B cell (primary cell): ENCODE measurements around the gene STEAP1B. TPM values are rescaled to one million over a fixed set of nuclear protein-coding genes. Genes with fewer than 3 reads are reported as not detected.
"Not testable (repeated sequence)": the region's sequence is repeated elsewhere in the genome, so short reads cannot be mapped to it uniquely, and the experiment has no call there.

Experiments used
- ATAC-seq: fragments of 200-7000 bp; cut with Tn5 transposase; one replicate; pipeline ENCODE4 v1.10.0; 2021; ENCODE audit warnings: low read depth, mild to moderate bottlenecking, moderate number of reproducible peaks, moderate library complexity
- CTCF ChIA-PET: fragments of 350-600 bp; sonication (Branson Sonifier 250); formaldehyde crosslinking; loops from one replicate; lab custom pipeline; 2021; ENCODE audit warnings: antibody characterized with exemption, inconsistent platforms; lab: Charles Lee
- POLR2A ChIA-PET: fragments of 350-600 bp; sonication (Branson Sonifier 250); formaldehyde crosslinking; loops from one replicate; lab custom pipeline; 2021; ENCODE audit warnings: antibody characterized with exemption; lab: Charles Lee
- DNase-seq: peaks from one replicate; pipeline ENCODE4 v3.0.0; 2013
- H2AFZ ChIP-seq: 2 replicates; pipeline ENCODE4 v1.6.1; 2012; ENCODE audit warnings: mild to moderate bottlenecking, low read depth, low read length; ENCODE audit not compliant: insufficient read depth, poor library complexity, severe bottlenecking
- H3K27ac ChIP-seq, 2 donors: 1 replicate in 1 of 2; 2 replicates in 1 of 2; pipeline ENCODE4 v1.5.1; 2012 to 2013; ENCODE audit warnings: low read length in 2 of 2, mild to moderate bottlenecking in 2 of 2, moderate library complexity in 1 of 2
- H3K27me3 ChIP-seq, 4 experiments: fragments of 200-600 bp in 1 of 4; sonication (generic) in 1 of 4; replicated peaks in 1 of 4; 1 replicate in 2 of 4; 2 replicates in 2 of 4; pipeline versions ENCODE4 v1.6.1 to v1.7.0; 2013 to 2016; ENCODE audit warnings: low read length in 3 of 4, mild to moderate bottlenecking in 2 of 4, mixed read lengths in 1 of 4, moderate library complexity in 1 of 4; ENCODE audit not compliant: insufficient read depth in 4 of 4, control insufficient read depth in 3 of 4; ENCODE audit errors: control extremely low read depth in 1 of 4
- H3K36me3 ChIP-seq, 2 experiments: replicated peaks in 1 of 2; 1 replicate in 1 of 2; 2 replicates in 1 of 2; pipeline versions ENCODE4 v1.6.1 to v1.7.1; 2013; ENCODE audit warnings: low read length in 1 of 2; ENCODE audit not compliant: insufficient read depth in 2 of 2, control insufficient read depth in 1 of 2; ENCODE audit errors: control extremely low read depth in 1 of 2, extremely low read depth in 1 of 2
- H3K4me1 ChIP-seq, 2 donors: fragments of 200-600 bp in 1 of 2; sonication (generic) in 1 of 2; 1 replicate in 1 of 2; 2 replicates in 1 of 2; pipeline versions ENCODE4 v1.5.1 to v1.6.1; 2013 to 2017; ENCODE audit warnings: low read length in 2 of 2; ENCODE audit not compliant: control insufficient read depth in 2 of 2, insufficient read depth in 2 of 2
- H3K4me2 ChIP-seq: replicated peaks from 2 replicates; pipeline ENCODE3; 2012; ENCODE audit warnings: mild to moderate bottlenecking, low read depth, low read length; ENCODE audit not compliant: poor library complexity, severe bottlenecking
- H3K4me3 ChIP-seq, 5 experiments: fragments of 200-600 bp in 1 of 5; sonication (generic) in 1 of 5; 1 replicate in 3 of 5; 2 replicates in 2 of 5; pipeline versions ENCODE4 v1.5.1 to v1.7.0; 2011 to 2016; ENCODE audit warnings: low read length in 4 of 5, mild to moderate bottlenecking in 4 of 5, low read depth in 2 of 5, control low read depth in 1 of 5, moderate library complexity in 1 of 5; ENCODE audit not compliant: insufficient read depth in 1 of 5; ENCODE audit errors: control extremely low read depth in 1 of 5, extremely low read depth in 1 of 5
- H3K79me2 ChIP-seq: fragments of 200-600 bp; sonication (generic); one replicate; pipeline ENCODE4 v1.6.0; 2016; ENCODE audit warnings: low read length; ENCODE audit not compliant: control insufficient read depth, insufficient read depth
- H3K9ac ChIP-seq: fragments of 200-600 bp; sonication (generic); 2 replicates; pipeline ENCODE4 v1.6.1; 2017; ENCODE audit warnings: mild to moderate bottlenecking, low read length, moderate library complexity
- H3K9me3 ChIP-seq, 3 donors: one replicate each; pipeline versions ENCODE4 v1.6.1 to v1.7.1; 2013; ENCODE audit warnings: low read length in 2 of 3; ENCODE audit not compliant: control insufficient read depth in 2 of 3, insufficient read depth in 1 of 3; ENCODE audit errors: control extremely low read depth in 1 of 3
- H4K20me1 ChIP-seq: 2 replicates; pipeline ENCODE4 v1.6.0; 2012; ENCODE audit warnings: mild to moderate bottlenecking, low read length; ENCODE audit not compliant: insufficient read depth, control insufficient read depth, poor library complexity, severe bottlenecking
- H3K27ac Mint-ChIP-seq: one replicate; pipeline ENCODE4 v1.8.0; 2021; ENCODE audit warnings: mixed read lengths
- H3K27me3 Mint-ChIP-seq: one replicate; pipeline ENCODE4 v1.8.0; 2021; ENCODE audit warnings: mixed read lengths
- H3K4me1 Mint-ChIP-seq: one replicate; pipeline ENCODE4 v1.8.0; 2021; ENCODE audit warnings: mixed read lengths
- H3K4me3 Mint-ChIP-seq: one replicate; pipeline ENCODE4 v1.8.0; 2021; ENCODE audit warnings: mixed read lengths
- H3K9me3 Mint-ChIP-seq: one replicate; pipeline ENCODE4 v1.8.0; 2022; ENCODE audit warnings: mixed read lengths; ENCODE audit not compliant: insufficient read depth
- EZH2 ChIP-seq: IDR thresholded peaks from 2 replicates; pipeline ENCODE4 v1.6.1; 2012; ENCODE audit warnings: borderline replicate concordance, low read depth, mild to moderate bottlenecking, moderate library complexity, low read length; ENCODE audit not compliant: insufficient read depth, poor library complexity, severe bottlenecking
- WGBS: methylation state at CpG from one replicate; pipeline ENCODE4 v1.1.5; 2013; ENCODE audit warnings: missing lambda C conversion rate; ENCODE audit not compliant: insufficient coverage; 5-methylcytosine and 5-hydroxymethylcytosine counted together
- intact Hi-C: fragments of 100-400 bp; cut with micrococcal nuclease; formaldehyde crosslinking; loops from one replicate; pipeline ENCODE4 v1.10.0; 2022
- polyA minus RNA-seq: library from RNA; depleted of rRNA, polyadenylated mRNA; stranded (reverse); fragments of >200 nt; gene quantifications from 2 replicates; pipeline ENCODE4 v1.2.3, GENCODE V29; 2012
- polyA plus RNA-seq: library from polyadenylated mRNA; depleted of rRNA; stranded (reverse); fragments of >200 nt; gene quantifications from 2 replicates; pipeline ENCODE4 v1.2.3, GENCODE V29; 2012
- total RNA-seq, 2 donors: library from RNA; stranded (reverse); fragments of 120-200 nt in 1 of 2; gene quantifications; 1 replicate in 1 of 2; 2 replicates in 1 of 2; pipeline versions ENCODE4 v1.2.3 to v1.2.4, GENCODE V29; 2013 to 2022
- TF ChIP-seq, protein P1 (sequence below): fragments of 200-600 bp; IDR thresholded peaks from one replicate; pipeline ENCODE4 v1.8.0; 2022; ENCODE audit warnings: antibody characterized with exemption, mild to moderate bottlenecking

Gene STEAP1B
- total RNA-seq (8.8 and 9.1 TPM in 2 replicates), polyA plus RNA-seq (24.7 and 26.8 TPM in 2 replicates), polyA minus RNA-seq (15.9 and 29.8 TPM in 2 replicates)
- total RNA-seq (2013), result 47.9 TPM

DNA sequence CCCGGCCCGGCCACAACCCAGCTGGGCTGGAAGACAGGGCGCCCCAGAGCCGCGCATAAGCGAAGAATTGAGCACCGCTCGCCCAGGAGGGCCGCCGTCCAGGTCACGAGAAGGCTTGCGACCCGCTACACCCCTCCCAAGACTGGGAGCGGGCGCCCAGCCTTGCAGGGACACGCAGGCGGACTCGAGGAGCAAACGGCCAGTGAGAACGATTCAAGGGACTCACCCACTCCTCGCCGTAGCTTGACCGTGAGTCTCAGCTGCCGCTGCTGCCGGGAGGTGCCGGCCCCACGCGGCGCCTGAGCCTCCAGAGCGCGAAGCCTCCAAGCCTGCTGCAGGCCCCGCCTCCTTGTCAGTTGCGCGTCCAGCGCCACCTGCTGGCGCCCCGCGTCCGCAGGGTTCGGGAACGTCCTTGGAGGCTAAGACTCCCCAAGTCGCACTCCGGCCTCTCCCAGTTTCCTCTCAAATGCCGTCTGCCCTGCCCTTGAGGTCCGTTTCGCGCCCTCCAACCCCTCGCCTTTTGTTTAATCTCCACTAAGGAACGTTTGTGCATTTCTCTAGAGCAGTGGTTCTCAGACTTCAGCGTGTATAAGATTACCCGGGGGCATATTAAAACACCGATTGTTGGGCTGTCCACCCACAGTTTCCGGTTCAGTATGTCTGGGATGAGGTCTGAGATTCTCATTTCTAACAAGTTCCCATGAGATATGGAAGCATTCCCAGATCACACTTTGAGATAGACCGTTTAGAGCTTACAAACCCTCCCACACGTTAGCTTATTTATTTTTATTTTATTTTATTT lies at the start of gene STEAP1B:
Gene STEAP1B, minus strand, starts transcription at position 301 of the 802 bp plus-strand sequence. CDS start 5,333 bp downstream, outside the sequence.
- H3K27me3 ChIP-seq, H3K27ac Mint-ChIP-seq, H3K36me3 ChIP-seq, POLR2A ChIA-PET, H3K9me3 ChIP-seq, H3K9me3 Mint-ChIP-seq, H3K4me1 Mint-ChIP-seq, H3K27ac ChIP-seq, H3K79me2 ChIP-seq, H3K4me1 ChIP-seq, H4K20me1 ChIP-seq, H3K27me3 Mint-ChIP-seq: not testable (repeated sequence)
- ATAC-seq (peak; percentile 98), DNase-seq (peak; percentile 91)
- Histone ChIP-seq H3K9ac (peak within 1 kb of the TSS; percentile 57), H3K4me2 (peak within 1 kb of the TSS; percentile 71), H2AFZ (peak within 1 kb of the TSS; percentile 78), H3K4me3 (peak within 1 kb of the TSS in 4 of 5 experiments; percentile 23 to 54 (median 39))
- CTCF ChIA-PET, result interaction anchor here (0.5 to 3.1 kb wide), 11 partner anchors 9 to 588 kb away, joined by 3 to 72 read pairs (median 5); no protein-coding TSS in a partner anchor
- intact Hi-C loops, result loop anchor here (1.0 to 2.0 kb wide), 2 partner anchors 390 to 397 kb away; no protein-coding TSS in a partner anchor
- H3K4me3 Mint-ChIP-seq, result peak within 1 kb of the TSS; percentile 71
- WGBS, result 5% methylated on average over 42 of the region's 55 CpGs
- TF ChIP-seq, protein P1, sequence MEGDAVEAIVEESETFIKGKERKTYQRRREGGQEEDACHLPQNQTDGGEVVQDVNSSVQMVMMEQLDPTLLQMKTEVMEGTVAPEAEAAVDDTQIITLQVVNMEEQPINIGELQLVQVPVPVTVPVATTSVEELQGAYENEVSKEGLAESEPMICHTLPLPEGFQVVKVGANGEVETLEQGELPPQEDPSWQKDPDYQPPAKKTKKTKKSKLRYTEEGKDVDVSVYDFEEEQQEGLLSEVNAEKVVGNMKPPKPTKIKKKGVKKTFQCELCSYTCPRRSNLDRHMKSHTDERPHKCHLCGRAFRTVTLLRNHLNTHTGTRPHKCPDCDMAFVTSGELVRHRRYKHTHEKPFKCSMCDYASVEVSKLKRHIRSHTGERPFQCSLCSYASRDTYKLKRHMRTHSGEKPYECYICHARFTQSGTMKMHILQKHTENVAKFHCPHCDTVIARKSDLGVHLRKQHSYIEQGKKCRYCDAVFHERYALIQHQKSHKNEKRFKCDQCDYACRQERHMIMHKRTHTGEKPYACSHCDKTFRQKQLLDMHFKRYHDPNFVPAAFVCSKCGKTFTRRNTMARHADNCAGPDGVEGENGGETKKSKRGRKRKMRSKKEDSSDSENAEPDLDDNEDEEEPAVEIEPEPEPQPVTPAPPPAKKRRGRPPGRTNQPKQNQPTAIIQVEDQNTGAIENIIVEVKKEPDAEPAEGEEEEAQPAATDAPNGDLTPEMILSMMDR, result peak; percentile 75

DNA sequence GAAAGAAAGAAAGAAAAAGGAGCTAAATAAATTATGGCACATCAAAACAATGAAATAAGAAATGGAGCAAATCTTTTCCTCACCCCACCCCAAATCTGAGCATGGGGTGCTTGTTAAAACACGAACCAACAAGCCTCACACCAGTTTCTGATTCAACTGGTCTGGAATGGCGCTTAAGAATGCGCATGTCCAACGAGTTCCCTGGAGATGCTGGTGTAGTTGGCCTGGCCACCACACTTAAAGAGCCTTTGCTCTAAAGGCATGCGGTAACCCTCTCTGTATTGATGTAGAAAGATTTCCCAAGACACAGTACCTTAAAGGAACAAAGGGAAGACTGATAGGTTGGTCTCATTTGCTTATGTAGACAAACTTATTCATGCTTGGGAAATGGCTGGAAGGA lies 49.1 kb upstream of the STEAP1B start:
- TF ChIP-seq, protein P1, result no peak
- no peak for TF ChIP-seq EZH2
- Histone ChIP-seq H2AFZ (peak overlapping the region; percentile 73), H3K4me3 (no peak overlapping the region), H3K9ac (no peak overlapping the region), H3K79me2 (no peaks in the 10 kb centered on the region), H3K4me2 (no peak overlapping the region), H3K27me3 (peaks cover 0 to 14% (median 4%) of the 10 kb centered on the region in 4 experiments), H3K27ac (no peak overlapping the region), H3K4me1 (peaks cover 29 to 32% of the 10 kb centered on the region in 2 donors), H3K9me3 (no peaks in the 10 kb centered on the region), H4K20me1 (no peaks in the 10 kb centered on the region), H3K36me3 (no peaks in the 10 kb centered on the region)
- Mint-ChIP-seq H3K27ac (no peak overlapping the region), H3K27me3 (peaks cover 14% of the 10 kb centered on the region), H3K9me3 (no peaks in the 10 kb centered on the region), H3K4me3 (peak overlapping the region; percentile 96), H3K4me1 (peaks cover 32% of the 10 kb centered on the region)
- CTCF ChIA-PET, result interaction anchor here (1.0 to 1.5 kb wide), 2 partner anchors 12 to 164 kb away, joined by 3 to 7 read pairs; no protein-coding TSS in a partner anchor
- DNase-seq (no peak), ATAC-seq (no peak)
- POLR2A ChIA-PET, result no interaction called here
- WGBS, result 95% methylated on average over 3 of the region's 5 CpGs
- intact Hi-C loops, result no loop called here
